Measurements from ENCODE around the gene ASCC1.
"Not testable (repeated sequence)": the region's sequence is repeated elsewhere in the genome, so short reads cannot be mapped to it uniquely, and the experiment has no call there.

Gene ASCC1

DNA sequence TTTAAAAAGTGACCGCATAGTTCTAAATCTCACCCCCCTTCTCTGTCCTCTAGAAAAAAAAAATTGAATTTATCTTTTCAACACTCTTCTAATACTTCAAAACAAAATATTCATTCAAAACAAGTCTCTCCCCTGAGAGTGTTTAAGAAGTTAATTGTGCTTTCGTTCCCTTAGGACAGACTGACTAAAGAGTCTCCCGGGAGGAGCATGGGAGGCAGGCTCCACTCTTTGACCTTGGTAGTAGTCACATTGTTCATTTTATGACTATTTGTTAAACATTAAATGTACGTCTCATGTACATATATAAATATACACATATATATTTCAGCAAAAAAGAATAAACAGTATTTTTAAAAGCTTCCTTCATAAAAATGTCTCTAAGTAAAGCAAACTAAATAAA lies 92.5 kb downstream of the ASCC1 start:
- no peak for DNase-seq

DNA sequence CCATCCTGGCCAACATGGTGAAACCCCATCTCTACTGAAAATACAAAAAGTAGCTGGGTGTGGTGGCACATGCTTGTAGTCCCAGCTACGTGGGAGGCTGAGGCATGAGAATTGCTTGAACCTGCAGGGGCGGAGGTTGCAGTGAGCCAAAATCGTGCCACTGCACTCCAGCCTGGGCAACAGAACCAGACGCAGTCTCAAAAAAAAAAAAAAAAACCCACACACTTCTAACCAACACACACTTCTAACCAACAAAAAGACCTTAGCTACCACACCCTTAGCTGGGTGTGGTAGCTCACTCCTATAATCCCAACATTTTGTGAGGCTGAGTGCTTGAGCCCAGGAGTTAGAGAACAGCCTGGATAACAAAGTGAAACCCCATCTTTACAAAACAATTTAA lies 93.9 kb downstream of the ASCC1 start:
- DNase-seq = no peak

DNA sequence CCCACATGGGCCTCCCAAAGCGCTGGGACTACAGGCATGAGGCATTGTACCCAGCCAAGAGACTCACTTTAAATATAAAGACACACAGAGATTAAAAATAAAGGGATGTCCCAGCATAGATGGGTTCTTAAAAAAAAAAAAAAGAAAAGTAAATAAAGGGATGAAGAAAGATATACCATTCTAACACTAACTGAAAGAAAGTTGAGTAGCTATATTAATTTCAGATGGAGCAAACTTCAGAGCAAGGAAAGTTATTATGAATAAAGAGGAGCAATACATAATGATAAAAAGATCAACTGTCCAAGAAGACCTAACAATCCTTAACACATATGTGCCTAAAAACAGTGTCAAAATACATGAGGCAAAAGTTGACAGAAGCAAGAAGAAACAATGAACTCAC lies 94.7 kb downstream of the ASCC1 start:
- DNase-seq = no peak

DNA sequence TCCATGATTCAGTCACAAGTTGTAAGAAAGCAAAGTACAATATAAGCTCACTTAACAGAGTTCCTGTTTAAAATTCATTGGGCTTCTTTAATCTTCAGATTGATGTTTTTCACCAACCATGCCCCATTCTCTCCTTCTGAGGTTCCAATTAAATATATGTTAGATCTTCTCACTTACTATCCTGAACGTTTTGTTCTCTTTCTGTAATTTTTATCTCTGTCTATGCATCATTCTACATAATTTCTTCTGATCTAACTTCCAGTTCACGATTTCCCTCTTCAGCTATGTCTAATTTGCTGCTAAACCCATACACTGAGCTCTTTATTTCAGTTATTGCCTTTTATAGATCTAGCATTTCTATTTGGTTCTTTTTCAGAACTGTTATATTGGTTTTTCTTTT lies 99.7 kb downstream of the ASCC1 start:
- no peak for DNase-seq

DNA sequence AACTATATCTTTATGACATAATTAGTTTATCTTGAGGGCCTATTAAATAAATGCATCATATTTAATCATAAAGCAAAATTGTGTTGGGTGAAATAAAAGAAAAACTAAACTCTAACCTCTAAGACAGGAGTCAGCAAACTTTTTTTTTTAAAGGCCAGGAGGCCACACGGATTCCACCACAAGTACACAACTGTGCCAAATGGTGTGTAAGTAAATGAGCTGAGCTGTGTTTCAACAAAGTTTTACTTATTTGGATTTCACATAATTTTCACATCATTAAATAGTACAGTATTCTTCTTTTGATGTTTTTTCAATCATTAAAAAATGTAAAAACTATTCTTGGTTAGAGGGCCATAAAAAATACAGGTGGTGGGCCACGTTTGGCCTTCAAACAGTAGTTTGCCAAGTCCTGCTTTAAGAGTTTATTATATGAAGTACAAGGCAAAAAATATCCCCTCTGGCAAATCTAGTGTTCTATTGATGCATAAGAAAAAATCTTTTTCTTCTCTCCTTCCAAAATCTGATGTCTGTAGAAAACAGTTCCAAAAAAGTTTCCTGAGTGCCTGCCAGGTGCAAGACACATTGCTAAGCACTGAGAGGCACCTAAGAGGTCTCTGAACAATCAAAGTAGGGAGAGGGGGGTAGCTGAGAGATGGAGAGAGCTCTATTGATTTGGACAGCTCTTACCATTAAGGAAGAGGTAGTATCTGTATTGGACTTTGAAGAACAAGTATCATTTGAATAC lies 101.2 kb downstream of the ASCC1 start:
- DNase-seq = no peak

DNA sequence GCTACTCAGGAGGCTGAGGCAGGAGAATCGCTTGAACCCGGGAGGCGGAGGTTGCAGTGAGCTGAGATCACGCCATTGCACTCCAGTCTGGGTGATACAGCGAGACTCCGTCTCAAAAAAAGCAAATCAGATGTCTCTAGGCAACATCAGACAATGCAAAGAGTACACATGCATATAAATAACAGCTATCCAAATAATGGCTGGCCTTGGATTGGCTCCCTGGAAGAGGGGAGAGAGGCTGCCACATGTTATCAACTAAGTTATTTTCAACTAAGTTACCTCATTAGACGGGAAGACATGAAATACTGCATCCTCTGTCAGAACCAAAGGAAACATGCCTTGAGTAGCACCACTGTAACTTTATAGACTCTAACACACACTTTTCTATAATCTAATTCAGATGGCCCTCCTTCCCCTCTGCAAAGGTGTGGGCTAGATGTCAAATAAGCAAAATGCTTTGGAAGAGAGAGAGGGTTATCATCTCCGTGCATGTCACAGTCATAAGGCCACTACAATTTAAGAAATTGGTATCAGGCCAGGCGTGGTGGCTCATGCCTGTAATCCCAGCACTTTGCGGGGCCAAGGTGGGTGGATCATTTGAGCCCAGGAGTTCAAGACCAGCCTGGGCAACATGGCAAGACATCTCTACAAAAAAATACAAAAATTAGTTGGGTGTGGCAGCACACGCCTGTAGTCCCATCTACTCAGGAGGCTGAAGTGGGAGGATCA lies 105.2 kb downstream of the ASCC1 start:
- DNase-seq = no peak

DNA sequence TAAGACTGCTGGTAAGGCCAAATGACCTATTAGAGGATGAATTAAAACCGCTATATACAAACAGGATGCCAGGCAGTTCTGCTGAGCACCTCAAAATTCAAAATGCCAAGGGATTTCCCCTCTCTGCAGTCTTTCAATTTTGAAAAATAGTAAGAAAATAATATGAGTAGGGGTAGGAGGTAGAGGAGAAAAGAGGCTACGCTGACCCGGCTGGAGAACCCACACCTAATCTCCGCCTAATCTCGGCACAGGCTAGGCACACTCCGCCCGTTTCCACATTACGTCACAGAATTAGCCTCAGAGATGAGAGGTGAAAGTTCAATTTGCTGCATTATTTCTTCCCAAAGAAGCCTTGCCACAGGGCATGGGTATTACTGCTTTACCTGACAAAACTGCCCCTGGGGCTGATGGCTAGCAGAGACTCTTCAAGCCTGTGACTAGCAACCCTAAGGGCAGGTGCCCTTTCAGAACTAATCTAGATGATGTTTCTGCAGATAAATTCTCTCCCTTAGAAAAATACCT lies 106.4 kb downstream of the ASCC1 start:
- no peak for DNase-seq

DNA sequence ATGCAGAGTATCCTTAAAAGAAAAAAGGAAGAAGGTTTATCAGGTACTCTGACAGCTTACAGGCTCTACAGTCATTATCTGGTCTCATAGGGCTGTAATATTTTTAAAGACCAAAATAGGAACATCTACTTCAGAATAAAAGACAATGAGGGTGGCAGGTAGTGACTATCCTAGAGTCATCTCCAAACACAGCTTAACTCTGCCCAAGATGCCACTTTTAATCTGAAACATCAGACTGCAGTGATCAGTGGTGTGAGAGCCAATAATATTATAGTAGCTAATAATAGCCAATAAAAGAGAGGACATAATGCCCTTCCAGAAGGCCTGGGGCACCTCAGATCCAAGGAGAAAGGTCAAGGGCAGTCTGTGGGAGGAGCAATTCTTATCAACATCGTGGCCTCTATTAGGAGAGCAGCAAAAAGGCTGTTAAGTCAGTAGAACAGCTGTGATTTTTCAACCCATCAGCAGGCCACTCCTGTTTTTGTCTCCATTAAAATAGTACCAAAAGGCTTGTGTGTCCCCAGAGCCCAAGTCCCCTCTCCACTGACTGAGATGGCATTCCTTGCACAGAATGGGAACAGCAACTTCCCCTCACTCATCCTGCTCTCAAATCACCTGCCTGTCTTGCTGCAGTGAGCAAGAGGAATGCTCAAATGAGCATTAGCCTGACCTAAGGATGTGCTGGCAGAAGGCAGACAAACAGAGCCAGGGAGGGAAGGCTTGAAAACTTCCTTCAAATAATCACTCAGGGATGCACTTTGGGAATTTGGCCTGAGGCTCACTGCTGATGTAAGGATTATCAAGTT lies 107.0 kb downstream of the ASCC1 start:
- DNase-seq = no peak

DNA sequence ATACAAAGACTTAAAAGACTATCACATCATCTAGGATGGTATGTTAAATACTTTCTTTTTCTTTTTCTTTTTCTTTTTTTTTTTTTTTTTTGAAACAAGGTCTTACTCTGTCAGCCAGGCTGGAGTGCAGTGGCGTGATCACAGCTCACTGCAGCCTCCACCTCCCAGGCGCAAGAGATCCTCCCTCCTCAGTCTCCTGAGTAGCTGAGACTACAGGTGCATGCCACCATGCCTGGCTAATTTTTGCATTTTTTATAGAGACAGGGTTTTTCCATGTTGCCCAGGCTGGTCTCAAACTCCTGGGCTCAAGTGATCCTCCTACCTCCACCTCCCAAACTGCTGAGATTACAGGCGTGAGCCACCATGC lies 108.1 kb downstream of the ASCC1 start:
- not testable (repeated sequence) for DNase-seq

DNA sequence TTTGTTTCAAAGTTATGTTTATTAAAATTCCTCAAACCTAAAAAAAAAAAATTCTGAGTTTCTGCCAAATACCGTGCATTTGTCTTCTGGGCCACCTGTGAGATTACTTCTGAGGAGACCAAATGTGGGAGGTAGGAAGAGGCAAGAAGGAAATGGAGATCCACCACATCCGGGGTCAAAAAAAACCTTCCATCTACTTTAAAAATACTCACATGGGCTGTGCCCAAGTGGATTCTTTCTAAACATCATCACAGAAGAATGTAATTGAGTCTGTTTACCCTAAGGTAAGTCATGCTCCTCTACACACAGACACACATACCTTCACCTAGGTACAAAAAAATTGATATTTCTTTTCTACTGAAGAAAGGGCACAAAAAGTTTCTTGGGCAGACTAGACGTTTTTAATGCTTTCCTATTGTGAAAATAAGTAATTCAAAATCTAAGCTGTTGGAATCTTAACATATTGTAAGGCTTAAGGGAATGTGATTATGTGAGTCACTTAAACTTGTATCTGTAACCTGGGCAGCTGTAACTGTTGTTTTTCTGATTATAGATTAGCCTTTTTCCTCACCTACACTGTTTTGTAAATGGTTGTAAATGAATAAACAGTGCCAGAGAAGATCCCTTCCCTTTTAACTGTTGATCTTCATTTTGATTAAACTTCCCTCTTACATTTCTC lies 108.6 kb downstream of the ASCC1 start:
- no peak for DNase-seq

DNA sequence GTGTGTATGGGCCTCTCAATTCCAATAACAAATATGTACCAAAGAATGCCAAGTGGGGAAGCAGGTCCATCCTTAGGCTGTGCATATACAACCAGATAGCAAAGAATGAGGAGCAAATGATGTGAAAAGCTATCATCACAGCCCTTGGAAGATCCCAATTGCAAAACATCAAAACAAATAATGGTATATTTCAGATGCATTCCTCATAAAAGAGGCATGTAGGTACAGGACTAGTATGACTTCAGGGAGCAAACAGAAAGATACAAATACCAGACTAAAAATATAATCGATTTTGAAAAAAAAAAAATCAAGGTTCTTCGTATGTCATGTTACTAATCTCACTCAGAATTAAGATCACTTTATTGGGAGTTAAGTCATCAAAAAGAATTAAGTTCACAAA lies 109.2 kb downstream of the ASCC1 start:
- no peak for DNase-seq

DNA sequence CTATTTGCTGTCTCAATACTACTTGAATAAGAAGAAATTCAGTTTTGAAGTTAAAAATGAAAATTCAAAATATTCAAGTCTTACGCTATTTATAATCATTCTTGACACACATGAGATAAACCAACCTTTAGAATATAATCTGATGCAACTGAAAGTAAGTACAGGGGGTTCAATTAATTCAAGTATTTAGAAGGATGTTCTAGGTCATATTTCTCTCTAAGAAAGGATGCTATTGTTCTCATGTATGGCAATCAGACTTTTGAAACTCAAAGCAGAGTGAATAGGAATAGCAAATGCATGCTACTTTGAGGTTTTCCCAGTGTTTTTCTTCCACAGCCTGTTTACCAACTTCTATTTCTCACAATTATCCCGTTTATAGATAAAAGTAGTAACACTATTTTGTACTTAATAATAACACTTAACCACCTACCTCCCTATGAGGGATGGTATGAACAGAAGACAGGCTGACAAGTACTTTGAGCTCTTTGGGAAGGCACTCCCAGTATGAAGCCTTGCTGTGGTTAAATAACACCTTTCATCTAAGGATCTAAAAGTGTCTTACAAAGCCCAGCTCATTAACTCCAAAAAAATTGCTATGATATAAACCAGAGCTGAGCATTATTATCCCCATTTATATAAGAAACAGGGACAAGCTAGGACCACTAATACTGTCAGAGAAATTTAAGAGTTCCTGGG lies 109.8 kb downstream of the ASCC1 start:
- no peak for DNase-seq

DNA sequence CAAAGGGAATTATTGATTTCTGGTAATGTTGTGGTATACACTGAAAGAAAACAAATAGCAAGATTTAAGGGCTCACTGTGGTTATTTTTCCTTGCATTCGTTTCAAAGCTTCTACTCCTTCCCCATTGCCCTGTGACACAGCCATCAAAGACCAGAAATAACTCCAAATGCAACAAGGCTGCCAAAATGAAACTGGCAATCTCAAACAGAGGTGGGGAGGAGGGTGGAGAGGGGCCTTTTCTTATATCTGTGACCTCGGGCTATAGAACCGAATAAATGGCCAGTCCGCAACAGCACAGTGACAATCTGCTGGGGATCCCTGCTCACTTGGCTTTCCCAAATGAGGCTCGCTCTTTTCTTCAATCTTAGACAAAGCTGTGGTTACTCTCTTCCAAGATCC lies 110.4 kb downstream of the ASCC1 start:
- no peak for DNase-seq

DNA sequence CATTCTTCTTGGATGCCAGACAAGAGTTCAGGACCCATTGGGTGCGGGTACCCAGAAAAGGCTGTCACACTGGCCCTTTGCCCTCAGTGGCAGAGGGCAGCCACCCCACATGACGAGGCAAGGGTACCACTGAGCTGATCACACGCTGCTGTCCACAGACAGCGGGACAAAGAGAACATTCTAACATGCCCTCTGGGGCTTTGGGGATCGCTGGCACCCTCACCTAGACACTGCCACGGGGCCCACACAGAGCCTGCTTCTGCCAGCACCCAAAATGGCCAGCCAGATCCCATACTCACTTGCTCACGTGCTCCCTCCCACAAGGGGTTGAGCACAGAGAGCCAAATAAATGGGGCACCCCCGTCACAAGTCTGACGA lies 111.0 kb downstream of the ASCC1 start:
- no peak for DNase-seq

DNA sequence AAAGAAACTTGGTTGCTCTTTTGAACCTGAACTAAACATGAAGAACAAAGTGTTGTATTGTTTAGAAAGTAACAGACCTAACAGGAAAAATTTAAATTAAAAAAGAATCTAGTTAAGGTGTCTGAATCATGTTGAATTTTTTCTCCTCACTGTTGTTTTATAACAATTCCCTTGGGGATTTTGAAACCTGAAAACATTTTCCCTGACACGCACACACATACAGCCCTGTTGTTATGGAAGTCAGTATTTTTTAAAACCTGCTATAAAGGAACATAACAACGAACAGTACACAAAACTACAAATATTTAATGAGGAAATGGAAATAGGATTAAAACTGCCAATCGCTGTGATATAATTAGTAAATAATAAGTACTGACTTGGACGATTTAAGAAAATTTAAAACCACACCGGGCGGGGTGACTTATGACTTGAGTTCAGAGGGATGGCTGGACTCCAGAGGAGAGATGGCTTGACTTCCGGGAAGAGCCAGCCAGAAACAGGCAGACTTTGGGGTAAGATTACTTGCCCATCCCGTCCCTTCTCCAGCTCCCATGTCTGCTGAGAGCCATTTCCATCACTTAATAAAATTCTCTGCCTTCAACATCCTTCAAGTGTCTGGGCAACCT lies 111.5 kb downstream of the ASCC1 start:
- DNase-seq = no peak

DNA sequence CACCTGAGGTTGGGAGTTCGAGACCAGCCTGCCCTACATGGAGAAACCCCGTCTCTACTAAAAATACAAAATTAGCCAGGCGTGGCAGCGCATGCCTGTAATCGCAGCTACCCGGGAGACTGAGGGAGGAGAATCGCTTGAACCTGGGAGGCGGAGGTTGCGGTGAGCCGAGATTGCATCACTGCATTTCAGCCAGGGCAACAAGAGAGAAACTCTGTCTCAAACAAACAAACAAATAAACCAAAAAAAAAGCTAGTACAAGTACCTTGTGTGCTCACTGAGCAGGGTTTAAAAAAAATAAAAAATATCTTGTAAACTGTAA lies 116.5 kb downstream of the ASCC1 start:
- DNase-seq = no peak

DNA sequence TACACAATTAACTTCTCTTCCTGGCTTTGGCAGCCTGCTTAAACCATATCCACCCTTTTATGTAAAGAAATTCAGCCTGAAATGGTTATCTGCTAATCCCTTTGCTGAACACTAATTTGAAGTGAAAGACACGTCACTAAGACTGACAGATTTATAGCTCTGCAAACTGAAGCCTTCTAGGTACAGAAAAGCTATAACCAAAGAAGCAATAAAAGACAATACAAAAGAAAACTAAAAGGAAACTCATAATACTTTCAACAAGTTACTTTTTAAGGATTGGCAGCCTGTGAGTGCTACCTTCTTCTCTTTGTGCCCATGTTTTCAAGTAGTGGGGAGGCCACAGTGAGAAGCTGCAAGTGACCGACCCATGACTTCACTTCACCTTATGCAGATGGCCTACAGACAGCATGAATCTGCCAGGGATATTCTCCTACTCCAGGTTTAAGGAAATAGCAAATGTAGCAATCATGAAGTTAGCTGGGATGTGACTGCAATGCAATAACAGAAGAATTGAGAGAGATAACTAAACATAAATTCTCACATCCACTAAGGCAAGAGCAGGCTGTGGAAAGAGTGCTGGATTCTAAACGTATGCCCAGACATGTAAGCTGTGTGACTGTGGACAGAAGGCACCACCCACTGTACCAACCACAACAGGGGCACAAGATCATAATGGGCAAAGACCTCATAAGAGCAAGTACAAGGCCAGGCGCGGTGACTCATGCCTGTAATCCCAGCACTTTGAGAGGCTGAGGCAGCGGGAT lies 117.1 kb downstream of the ASCC1 start:
- peak in 1 of 3 experiments; percentile 5 for DNase-seq

DNA sequence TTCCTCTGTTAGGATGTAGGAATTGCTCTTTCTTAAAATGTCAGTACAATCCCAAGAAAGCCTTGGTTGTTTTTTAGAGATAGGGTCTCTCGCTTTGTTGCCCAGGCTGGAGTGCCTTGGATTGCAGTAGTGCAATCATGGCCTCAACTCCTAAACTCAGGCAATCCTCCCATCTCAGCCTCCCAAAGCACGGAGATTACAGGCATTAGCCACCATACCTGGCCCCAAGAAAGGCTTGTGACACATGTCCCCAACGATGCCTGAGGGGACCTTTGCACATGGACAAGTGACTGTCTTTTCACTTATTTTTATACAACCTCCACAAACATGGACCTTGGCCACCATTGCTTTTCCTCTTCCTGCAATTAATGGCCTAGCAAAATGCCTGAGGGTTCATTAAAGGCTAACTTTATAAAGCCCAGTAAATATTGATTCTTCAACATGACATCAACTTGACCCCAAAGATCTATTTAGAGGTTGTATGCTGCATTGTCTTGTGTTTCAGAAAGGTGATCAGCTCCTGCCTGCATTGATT lies 117.7 kb downstream of the ASCC1 start:
- DNase-seq = no peak

DNA sequence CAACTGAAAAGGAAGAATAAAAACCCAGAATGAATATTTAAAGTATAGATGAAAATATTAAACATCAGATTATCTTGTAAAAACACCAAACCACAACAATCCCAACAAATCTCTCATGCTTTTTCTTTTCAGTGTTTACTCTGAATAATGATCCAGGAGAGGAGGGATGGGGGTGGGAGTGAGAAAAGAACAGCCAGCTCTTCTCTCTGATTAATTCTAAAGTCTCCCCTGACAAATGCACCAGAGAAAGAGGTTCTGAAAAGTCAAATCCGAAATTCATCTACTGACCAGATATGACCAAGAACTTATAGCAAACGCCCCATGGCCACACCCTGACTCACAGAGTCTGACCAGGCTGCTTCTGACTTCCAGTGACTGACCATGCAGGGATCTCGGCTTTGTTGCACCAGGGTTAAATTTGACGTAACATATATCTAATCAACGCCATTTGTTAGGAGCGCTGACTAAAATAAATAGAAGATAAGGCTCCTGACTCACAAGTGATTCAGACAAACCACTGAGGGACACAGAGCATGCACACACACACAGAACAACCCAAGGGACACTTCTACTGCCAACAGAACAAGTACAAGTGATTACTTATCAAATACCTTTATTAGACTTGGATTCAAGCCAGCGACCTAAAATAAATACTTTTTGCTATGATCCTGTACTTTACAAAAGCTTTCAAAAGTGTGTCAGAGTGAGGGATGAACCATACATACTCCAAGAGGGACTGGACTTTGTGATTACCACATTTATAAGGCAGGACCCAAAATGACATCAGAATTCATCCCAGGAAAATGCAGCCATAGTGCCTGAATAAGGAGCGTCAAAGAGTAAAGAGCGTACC lies 118.4 kb downstream of the ASCC1 start:
- DNase-seq = no peak

All from NCI-H1417 (cell line).